Activated T-helper 17 cell treated with anti-CD3 and anti-CD28 coated beads, Interleukin-2, amount 50 U/mL, for 72 hours (primary cell): ENCODE measurements around the gene SIGLEC10. TPM values are rescaled to one million over a fixed set of nuclear protein-coding genes. Genes with fewer than 3 reads are reported as not detected.
A peak's percentile ranks its signal among the peaks of the same experiment; 100 is the strongest.
"Not testable (repeated sequence)": the region's sequence is repeated elsewhere in the genome, so short reads cannot be mapped to it uniquely, and the experiment has no call there.

Experiments
- ATAC-seq: fragments of 150-1000 bp; cut with Tn5 transposase; replicated peaks from 2 replicates; pipeline ENCODE4 v1.10.0; 2021; ENCODE audit warnings: mild to moderate bottlenecking, moderate library complexity
- H3K27ac Mint-ChIP-seq: one replicate; pipeline ENCODE4 v1.8.0; 2022; ENCODE audit warnings: mixed read lengths
- H3K27me3 Mint-ChIP-seq: one replicate; pipeline ENCODE4 v1.8.0; 2022; ENCODE audit warnings: mixed read lengths
- H3K36me3 Mint-ChIP-seq: one replicate; pipeline ENCODE4 v1.8.0; 2022; ENCODE audit warnings: low read depth, mild to moderate bottlenecking, mixed read lengths
- H3K4me1 Mint-ChIP-seq: one replicate; pipeline ENCODE4 v1.8.0; 2022; ENCODE audit warnings: mixed read lengths
- H3K4me3 Mint-ChIP-seq: one replicate; pipeline ENCODE4 v1.8.0; 2022; ENCODE audit warnings: mild to moderate bottlenecking, mixed read lengths
- H3K9me3 Mint-ChIP-seq: one replicate; pipeline ENCODE4 v1.8.0; 2022; ENCODE audit warnings: mixed read lengths
- total RNA-seq, 2 donors: library from RNA; stranded (reverse); gene quantifications; one replicate each; pipeline ENCODE4 v1.2.3, GENCODE V29; 2022

The SIGLEC10 gene
- total RNA-seq, 2 donors from 2014 or later: 0.19 to 0.26 TPM

DNA sequence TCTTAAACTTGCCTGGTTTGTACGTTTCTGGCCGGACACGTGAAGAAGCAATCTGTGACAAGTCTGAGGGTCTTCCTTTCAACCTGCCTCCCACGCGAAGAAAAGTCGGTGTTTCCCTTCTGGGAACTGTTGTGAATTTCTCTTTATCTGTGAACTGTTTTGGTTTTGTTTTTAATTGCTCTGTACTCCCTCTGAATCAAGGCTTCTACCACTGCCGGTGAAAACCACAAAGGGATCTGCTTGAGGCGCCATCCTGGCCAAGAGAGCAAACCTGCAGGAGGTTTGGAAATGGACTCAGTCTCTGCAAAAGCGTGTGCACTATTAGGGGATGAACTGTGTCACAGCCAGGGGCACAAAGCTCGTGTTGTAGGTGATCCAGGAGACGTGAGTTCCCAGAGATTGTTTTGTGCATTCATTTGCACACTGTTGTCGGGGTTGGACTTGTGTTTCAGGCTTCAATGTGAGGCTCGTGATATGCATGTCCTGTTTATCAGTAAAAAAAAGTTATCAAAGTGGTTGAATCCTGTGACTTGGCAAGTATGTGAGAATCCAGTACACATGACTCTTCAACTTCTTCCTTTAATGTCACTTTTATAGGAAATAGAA, 31.1 kb upstream of the SIGLEC10 start:
- H3K27ac Mint-ChIP-seq: peak overlapping the region; percentile 63
- H3K9me3 Mint-ChIP-seq: peaks cover 14% of the 10 kb centered on the region
- H3K36me3 Mint-ChIP-seq: no peaks in the 10 kb centered on the region
- peak; percentile 96 for ATAC-seq
- peaks cover 22% of the 10 kb centered on the region for H3K4me1 Mint-ChIP-seq
- H3K4me3 Mint-ChIP-seq: peak overlapping the region; percentile 72
- no peaks in the 10 kb centered on the region for H3K27me3 Mint-ChIP-seq

DNA sequence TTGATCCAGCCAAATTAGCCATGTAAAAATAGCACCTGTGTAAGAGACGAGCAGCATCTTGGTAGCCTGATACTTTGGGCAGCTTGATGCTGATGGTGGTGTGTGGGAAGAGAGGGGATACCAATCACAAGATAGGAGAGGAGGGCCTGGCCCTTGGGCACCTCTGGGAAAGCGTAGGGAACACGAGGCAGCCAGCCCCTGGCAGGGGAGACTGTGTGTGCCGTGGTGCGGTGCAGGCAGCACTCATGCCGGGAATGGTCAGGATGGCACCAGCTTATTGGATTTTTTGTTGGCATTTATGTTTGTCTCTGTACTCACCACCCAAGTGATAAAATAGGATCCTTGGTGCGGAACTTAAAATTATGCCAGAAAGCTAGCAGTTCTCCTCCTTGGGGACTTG, 30.6 kb upstream of the SIGLEC10 start:
- Mint-ChIP-seq H3K4me1 (peaks cover 27% of the 10 kb centered on the region), H3K9me3 (peaks cover 14% of the 10 kb centered on the region), H3K4me3 (peak overlapping the region; percentile 72), H3K27me3 (no peaks in the 10 kb centered on the region), H3K36me3 (no peaks in the 10 kb centered on the region), H3K27ac (peak overlapping the region; percentile 63)
- no peak for ATAC-seq

DNA sequence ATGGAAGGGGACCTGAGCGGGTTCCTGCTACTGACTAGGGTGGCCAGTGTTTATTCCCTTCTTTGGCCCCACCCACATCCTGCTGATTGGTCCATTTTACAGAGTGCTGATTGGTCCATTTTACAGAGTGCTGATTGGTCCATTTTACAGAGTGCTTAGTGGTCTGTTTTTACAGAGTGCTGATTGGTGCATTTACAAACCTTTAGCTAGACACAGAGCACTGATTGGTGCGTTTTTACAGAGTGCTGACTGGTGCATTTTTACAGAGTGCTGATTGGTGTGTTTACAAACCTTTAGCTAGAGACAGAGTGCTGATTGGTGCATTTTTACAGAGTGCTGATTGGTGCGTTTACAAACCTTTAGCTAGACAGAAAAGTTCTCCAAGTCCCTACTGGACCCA, 30.1 kb upstream of the SIGLEC10 start:
- Mint-ChIP-seq H3K4me1 (peaks cover 32% of the 10 kb centered on the region), H3K4me3 (peak overlapping the region; percentile 72), H3K9me3 (peaks cover 14% of the 10 kb centered on the region), H3K27ac (peak overlapping the region; percentile 63)
- not testable (repeated sequence) for H3K27me3 Mint-ChIP-seq, ATAC-seq, H3K36me3 Mint-ChIP-seq

DNA sequence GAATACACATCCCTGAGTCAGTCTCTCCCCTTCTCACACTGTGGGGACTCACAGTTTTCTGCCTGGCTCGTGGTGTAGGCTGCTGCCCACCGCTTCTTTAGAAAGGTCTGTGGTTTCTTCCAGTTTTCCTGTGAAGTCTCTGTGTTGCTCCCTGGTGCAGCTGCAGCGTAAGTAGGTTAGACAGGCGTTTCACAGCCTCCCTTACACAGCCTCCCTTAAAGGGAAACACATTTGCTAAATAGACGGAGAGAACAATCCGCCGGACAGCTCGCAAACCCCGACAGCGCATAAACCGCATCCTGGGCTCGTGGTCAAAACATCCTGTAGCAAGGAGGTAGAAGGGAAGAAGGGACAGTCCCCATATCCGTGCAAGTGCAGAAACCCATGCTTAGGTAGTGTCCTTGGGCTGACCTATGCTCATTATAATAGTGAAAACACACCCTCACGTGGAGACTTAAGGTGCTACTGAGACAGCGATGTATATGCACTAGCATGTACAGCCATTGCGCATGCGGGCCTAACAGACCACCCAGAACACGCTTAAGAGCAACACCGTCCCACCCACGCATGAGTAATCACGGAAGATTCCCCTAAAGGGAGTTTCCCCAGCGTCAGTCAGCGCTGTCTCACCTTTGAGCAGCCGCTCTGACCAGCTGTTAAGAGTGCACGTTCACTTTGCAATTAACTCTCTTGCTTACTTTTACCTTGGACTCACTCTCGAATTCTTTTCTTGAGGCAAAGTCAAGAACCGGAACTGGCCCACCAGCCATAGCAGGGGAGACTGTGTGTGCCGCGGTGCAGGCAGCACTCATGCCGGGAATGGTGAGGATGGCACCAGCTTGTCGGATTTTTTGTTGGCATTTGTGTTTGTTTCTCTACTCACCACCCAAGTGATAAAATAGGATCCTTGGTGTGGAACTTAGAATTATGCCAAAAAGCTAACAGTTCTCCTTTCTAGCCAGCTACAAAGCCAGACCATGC, 24.3 kb upstream of the SIGLEC10 start:
- H3K9me3 Mint-ChIP-seq: peaks cover 2% of the 10 kb centered on the region
- peak overlapping the region; percentile 98 for H3K27ac Mint-ChIP-seq
- H3K4me1 Mint-ChIP-seq: peaks cover 42% of the 10 kb centered on the region
- ATAC-seq: peak; percentile 85
- H3K4me3 Mint-ChIP-seq: peak overlapping the region; percentile 89
- peaks cover under 1% of the 10 kb centered on the region for H3K27me3 Mint-ChIP-seq
- H3K36me3 Mint-ChIP-seq: peaks cover 12% of the 10 kb centered on the region

DNA sequence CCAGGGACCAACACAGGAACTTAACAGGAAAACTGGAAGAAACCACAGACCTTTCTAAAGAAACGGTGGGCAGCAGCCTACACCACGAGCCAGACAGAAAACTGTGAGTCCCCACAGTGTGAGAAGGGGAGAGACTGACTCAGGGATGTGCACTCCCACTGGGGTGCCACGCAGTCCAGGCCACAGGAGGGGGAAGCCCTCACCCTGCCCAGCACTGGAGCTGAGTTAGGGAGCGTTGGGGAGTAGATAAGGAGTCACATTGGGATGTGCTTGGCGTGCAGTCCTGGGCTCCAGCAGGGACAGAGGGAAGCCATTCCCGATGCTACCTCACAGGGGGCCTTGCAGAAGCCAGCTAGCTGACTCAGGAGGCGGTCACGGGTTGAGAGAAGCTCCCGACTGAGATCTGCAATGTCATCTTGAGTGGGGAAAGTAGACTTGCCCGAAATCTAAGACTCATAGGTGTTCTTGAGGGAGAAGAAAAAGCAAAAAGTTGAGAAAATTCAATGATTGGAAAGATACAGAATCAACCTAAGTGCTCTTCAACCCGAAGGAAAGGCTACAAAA, 23.5 kb upstream of the SIGLEC10 start:
- peaks cover 3% of the 10 kb centered on the region for H3K27me3 Mint-ChIP-seq
- peak; percentile 62 for ATAC-seq

DNA sequence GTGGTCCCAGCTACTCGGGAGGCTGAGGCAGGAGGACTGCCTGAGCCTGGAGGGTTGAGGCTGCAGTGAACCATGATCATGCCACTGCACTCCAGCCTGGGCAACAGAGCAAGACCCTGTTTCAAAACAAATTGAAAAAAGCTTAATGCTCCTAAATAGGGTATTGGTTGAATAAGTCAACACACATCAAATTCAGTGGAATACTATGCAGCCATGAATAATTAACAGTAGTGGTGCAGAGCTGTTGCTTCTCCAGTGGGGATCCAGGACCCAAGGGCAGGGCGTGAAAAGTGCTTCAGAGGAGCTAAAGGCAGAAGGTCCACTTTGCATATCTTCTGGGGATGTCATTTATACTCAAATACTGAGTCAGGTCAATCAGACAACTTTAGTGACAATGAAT, 22.6 kb upstream of the SIGLEC10 start:
- Mint-ChIP-seq H3K27me3 (peaks cover 3% of the 10 kb centered on the region), H3K27ac (peak overlapping the region; percentile 98), H3K9me3 (no peaks in the 10 kb centered on the region), H3K4me1 (peaks cover 42% of the 10 kb centered on the region), H3K36me3 (peaks cover 12% of the 10 kb centered on the region), H3K4me3 (peak overlapping the region; percentile 89)
- ATAC-seq: no peak

More for the DNA sequence above, 23.5 kb upstream of the SIGLEC10 start:
- Mint-ChIP-seq H3K9me3 (no peaks in the 10 kb centered on the region), H3K36me3 (peaks cover 12% of the 10 kb centered on the region), H3K4me1 (peaks cover 42% of the 10 kb centered on the region), H3K4me3 (peak overlapping the region; percentile 89), H3K27ac (peak overlapping the region; percentile 98)

DNA sequence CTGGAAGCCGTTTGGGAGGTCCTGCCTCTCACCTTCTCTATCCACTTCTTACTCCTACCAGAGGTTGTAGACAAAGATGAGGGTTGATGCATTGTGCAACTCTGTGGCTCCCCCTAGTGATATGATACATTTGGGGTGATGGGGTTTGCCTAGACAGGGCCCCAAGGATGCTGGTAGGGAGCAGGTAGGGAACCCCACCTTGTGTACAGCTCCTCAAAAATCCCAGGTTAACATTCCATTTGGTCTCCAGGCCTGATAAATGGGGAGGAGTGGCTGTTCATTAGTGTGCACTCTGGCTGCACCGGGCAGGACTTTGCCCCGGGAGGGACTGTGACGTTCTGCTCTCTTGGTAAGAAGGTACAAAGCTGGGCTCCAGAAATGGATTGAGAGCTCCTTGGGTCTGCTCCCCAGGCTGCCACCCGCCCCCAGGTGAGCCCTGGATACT, 21.6 kb upstream of the SIGLEC10 start:
- no peak for ATAC-seq
- Mint-ChIP-seq H3K27ac (no peak overlapping the region), H3K4me3 (peak overlapping the region; percentile 89), H3K4me1 (peaks cover 42% of the 10 kb centered on the region), H3K9me3 (no peaks in the 10 kb centered on the region), H3K36me3 (peaks cover 12% of the 10 kb centered on the region), H3K27me3 (peaks cover 3% of the 10 kb centered on the region)

DNA sequence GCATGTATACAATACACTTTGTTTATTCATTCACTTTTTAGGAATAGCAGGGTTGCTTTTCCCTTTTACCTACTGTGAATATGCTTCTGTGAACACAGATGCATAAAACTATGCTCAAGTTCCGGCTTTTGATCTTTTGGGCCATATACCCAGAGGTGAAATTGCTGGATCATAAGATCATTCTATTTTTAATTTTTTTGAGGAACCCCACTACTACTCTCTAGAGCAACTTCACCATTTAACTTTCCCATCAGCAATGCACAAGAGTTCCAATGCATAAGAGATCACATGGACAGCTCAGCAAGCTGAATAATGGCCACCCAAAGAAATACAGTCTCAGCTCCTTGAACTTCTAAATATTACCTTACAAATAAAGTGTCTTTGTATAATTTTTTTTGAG, 17.0 kb upstream of the SIGLEC10 start:
- Mint-ChIP-seq H3K27ac (no peak overlapping the region), H3K9me3 (no peaks in the 10 kb centered on the region), H3K27me3 (peaks cover 3% of the 10 kb centered on the region), H3K36me3 (no peaks in the 10 kb centered on the region), H3K4me3 (no peak overlapping the region), H3K4me1 (peaks cover 10% of the 10 kb centered on the region)
- ATAC-seq: no peak

DNA sequence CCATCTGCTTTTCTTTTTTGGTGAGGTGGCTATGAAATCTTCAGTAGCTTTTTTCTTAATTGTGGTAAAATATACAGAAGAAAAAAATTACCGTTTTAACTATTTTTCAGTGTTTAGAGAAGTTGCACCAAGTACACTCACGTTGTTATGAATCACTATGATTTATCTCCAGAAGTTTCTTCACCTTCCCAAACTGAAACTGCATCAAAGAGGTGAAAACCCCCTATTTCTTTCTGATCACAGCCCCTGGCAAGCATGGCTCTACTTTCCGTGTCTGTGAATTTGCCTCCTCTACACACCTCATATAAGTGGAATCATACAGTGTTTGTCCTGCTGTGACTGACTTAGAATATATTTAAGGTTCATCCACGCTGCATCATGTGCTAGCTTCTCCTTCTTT, 15.6 kb upstream of the SIGLEC10 start:
- ATAC-seq: peak; percentile 47
- H3K36me3 Mint-ChIP-seq: no peaks in the 10 kb centered on the region

DNA sequence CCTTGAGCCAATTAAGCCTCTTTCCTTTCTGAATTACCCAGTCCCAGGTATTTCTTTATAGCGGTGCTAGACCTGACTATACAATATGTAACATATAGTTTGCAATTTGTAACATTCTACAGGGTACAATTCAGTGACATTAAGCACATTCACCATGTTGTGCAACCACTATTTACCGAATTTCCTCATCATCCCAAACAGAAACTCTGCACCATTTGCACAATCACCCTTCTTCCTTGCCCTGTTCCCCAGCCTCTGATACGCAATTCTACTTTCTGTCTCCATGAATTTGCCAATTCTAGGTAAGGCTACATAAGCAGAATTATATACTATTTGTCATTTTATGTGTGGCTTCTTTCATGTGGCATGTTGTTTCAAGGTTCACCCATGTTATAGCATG, 13.7 kb upstream of the SIGLEC10 start:
- Mint-ChIP-seq H3K27ac (no peak overlapping the region), H3K9me3 (no peaks in the 10 kb centered on the region), H3K36me3 (no peaks in the 10 kb centered on the region), H3K4me1 (no peaks in the 10 kb centered on the region), H3K4me3 (no peak overlapping the region), H3K27me3 (no peaks in the 10 kb centered on the region)
- ATAC-seq: no peak

More for the DNA sequence above, 15.6 kb upstream of the SIGLEC10 start:
- no peak overlapping the region for H3K27ac Mint-ChIP-seq
- peaks cover under 1% of the 10 kb centered on the region for H3K4me1 Mint-ChIP-seq
- H3K4me3 Mint-ChIP-seq: no peak overlapping the region
- peaks cover 3% of the 10 kb centered on the region for H3K27me3 Mint-ChIP-seq
- H3K9me3 Mint-ChIP-seq: no peaks in the 10 kb centered on the region

DNA sequence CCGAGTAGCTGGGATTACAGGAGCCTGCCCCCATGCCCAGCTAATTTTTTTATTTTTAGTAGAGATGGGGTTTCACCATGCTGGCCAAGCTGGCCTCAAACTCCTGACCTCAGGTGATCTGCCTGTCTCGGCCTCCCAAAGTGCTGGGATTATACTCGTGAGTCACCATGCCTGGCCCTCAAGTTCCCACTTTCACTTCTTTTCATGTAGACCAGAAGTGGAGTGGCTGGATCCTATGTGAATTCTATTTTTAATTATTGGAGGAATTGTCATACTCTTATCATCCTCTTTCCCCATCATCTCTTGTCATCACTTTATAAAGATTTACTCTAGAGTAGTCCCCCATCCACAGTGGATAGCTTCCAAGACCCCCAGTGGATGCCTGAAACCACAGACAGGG, 12.8 kb upstream of the SIGLEC10 start:
- Mint-ChIP-seq H3K4me3 (no peak overlapping the region), H3K27ac (no peak overlapping the region), H3K27me3 (no peaks in the 10 kb centered on the region), H3K4me1 (no peaks in the 10 kb centered on the region), H3K36me3 (no peaks in the 10 kb centered on the region), H3K9me3 (no peaks in the 10 kb centered on the region)
- no peak for ATAC-seq

DNA sequence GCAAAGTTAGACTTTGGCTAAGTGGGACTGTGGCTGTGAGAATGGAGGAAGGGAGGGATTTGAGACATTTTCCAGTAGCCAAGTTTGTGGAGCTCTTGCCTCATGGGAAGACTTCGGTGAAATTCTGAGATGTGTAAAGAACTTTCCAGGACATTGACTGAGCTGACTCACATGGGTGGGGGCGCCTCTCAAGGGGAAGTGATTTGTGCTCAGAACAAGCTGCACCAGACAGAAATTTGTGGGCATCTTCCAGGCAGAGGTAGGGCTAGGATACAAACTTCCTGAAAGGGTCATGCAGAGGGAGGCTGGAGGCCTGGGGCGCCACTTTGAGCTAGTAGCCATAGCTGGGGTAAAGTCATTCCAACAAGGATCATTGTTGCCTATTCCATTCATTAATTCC, 9.8 kb upstream of the SIGLEC10 start:
- Mint-ChIP-seq H3K27ac (no peak overlapping the region), H3K27me3 (no peaks in the 10 kb centered on the region), H3K4me1 (peaks cover under 1% of the 10 kb centered on the region), H3K9me3 (no peaks in the 10 kb centered on the region), H3K36me3 (no peaks in the 10 kb centered on the region), H3K4me3 (no peak overlapping the region)
- ATAC-seq: no peak

DNA sequence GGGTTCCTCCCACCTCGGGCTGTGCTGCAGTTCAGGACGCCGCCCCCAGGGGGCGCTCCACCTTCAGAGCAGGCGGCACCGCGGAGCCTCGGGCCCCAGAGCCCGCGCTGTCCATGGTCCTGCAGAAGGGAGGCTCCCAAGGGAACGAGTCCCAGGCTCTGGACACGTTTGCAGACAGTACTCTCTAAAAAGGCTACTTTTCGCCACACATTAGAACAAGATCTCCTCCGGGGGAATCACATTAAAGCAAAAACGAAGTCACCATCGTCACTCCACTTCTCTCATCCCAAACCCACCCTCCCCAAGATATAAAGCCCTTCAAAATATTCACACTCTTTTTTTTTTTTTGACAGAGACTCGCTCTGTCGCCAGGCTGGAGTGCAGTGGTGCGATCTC, 4.6 kb upstream of the SIGLEC10 start:
- H3K4me3 Mint-ChIP-seq: no peak overlapping the region
- no peaks in the 10 kb centered on the region for H3K9me3 Mint-ChIP-seq
- H3K4me1 Mint-ChIP-seq: peaks cover 9% of the 10 kb centered on the region
- H3K36me3 Mint-ChIP-seq: no peaks in the 10 kb centered on the region
- H3K27ac Mint-ChIP-seq: no peak overlapping the region
- ATAC-seq: peak; percentile 76
- peaks cover 13% of the 10 kb centered on the region for H3K27me3 Mint-ChIP-seq

DNA sequence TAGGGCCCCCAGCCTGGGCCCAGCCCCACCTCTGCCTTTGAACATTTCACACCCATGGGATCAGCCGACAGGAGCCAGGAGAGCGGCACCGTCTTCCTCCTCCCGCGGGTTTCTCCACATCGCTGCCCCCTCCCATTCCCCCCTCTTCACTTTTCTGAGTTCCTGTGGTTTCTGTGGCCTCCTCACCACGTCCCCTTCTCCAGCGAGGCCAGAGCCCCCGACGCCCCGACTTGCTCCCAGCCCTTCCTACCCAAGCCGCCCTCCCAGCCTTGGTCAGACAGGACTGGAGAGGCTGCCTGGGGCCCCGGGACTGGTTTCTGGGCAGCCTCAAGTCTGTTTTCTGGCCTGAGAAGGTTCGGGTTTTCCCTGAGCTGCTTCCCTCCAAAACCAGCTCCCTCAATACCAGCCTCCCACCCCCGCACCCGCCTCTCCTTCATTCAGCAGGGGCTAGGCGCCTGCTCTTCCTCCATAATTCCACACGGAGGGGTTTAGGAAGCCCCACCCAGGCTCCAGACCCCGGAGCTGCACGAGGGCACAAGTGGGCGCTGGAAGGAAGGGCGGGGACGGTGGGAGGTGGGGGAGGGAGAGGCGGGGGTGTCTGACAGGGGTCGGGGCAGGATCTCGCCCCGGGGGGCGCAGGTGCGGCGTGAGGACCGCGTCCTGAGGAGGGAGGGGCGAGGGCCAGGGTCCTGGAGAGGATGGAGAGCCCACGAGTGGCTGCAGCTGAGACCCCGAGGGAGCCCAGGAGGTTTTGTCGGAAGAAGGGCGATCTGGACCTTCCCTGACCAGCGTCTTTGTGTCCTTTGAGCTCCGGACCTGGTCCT, 4.0 kb upstream of the SIGLEC10 start:
- Mint-ChIP-seq H3K4me1 (peaks cover 9% of the 10 kb centered on the region), H3K4me3 (no peak overlapping the region), H3K27ac (no peak overlapping the region), H3K9me3 (no peaks in the 10 kb centered on the region), H3K27me3 (peaks cover 15% of the 10 kb centered on the region), H3K36me3 (no peaks in the 10 kb centered on the region)
- no peak for ATAC-seq
